Activated effector memory CD4-positive, alpha-beta T cell treated with anti-CD3 and anti-CD28 coated beads, Interleukin-2, amount 50 U/mL, for 16 hours (primary cell): ENCODE measurements around the gene DES.
"Not testable (repeated sequence)": the region's sequence is repeated elsewhere in the genome, so short reads cannot be mapped to it uniquely, and the experiment has no call there.

Experiments used
- DNase-seq: peaks from one replicate; pipeline ENCODE4 v3.0.0-alpha.2; 2020

The DES gene

GRCh38 chr2:219418155-219419011, at the start of gene DES:
Gene DES (plus strand): TSS chr2:219418377. CDS start chr2:219418463, 86 bp downstream.
- no peak for DNase-seq

GRCh38 chr2:219368690-219369191, 49.4 kb upstream of the DES start:
- no peak for DNase-seq

GRCh38 chr2:219369447-219369861, 48.7 kb upstream of the DES start:
- DNase-seq: peak; percentile 28

GRCh38 chr2:219378163-219378851, 39.9 kb upstream of the DES start:
- no peak for DNase-seq

- DNase-seq: no peak
Measured at GRCh38 chr2:219380926-219381325, 37.3 kb upstream of the DES start.

GRCh38 chr2:219381448-219381847, 36.7 kb upstream of the DES start:
- DNase-seq: no peak

- DNase-seq: no peak
Measured at GRCh38 chr2:219384083-219384713, 34.0 kb upstream of the DES start.

- no peak for DNase-seq
Measured at GRCh38 chr2:219384859-219385258, 33.3 kb upstream of the DES start.

- DNase-seq: no peak
Measured at GRCh38 chr2:219385958-219386520, 32.1 kb upstream of the DES start.

- DNase-seq: peak; percentile 65
Measured at GRCh38 chr2:219386532-219387280, 31.5 kb upstream of the DES start.

- peak; percentile 98 for DNase-seq
Measured at GRCh38 chr2:219387306-219388120, 30.7 kb upstream of the DES start, which contains the start of gene DNPEP. Gene DNPEP (minus strand): TSS chr2:219387912. CDS start chr2:219387794, 118 bp downstream.

GRCh38 chr2:219388121-219388906, 29.9 kb upstream of the DES start:
- DNase-seq: peak; percentile 99

GRCh38 chr2:219388907-219389156, 29.3 kb upstream of the DES start:
- DNase-seq: no peak

GRCh38 chr2:219392754-219393153, 25.4 kb upstream of the DES start:
- DNase-seq: no peak

- DNase-seq: not testable (repeated sequence)
Measured at GRCh38 chr2:219395056-219395455, 23.1 kb upstream of the DES start.

- DNase-seq: no peak
Measured at GRCh38 chr2:219395609-219396008, 22.6 kb upstream of the DES start.

- no peak for DNase-seq
Measured at GRCh38 chr2:219396863-219397457, 21.2 kb upstream of the DES start.

- no peak for DNase-seq
Measured at GRCh38 chr2:219398721-219399363, 19.3 kb upstream of the DES start.

GRCh38 chr2:219399716-219400478, 18.3 kb upstream of the DES start:
- DNase-seq: no peak
